Measurements from ENCODE around the gene BCCIP.

- TF ChIP-seq CTCF (conservative IDR thresholded peaks at IDR 0.05) (no peak), ZFX (IDR thresholded peaks at IDR 0.05) (no peak)
These were observed 20.4 kb downstream of the BCCIP start for GRCh38 chr10:125843603-125844329.
